SK-N-SH treated with all-trans-retinoic acid at 6 μM for 48 hours (cell line): Measurements from ENCODE around the gene RNF169.
"Not testable (repeated sequence)": the region's sequence is repeated elsewhere in the genome, so short reads cannot be mapped to it uniquely, and the experiment has no call there.

Experiments
- ATAC-seq: fragments of 200-7000 bp; cut with Tn5 transposase; 3 replicates; pipeline ENCODE4 v1.9.1; 2020; ENCODE audit warnings: mild to moderate bottlenecking, moderate library complexity
- ARNTL ChIP-seq: fragments of 450-650 bp; formaldehyde crosslinking; IDR thresholded peaks from 2 replicates; pipeline ENCODE4 v1.5.0; 2020; ENCODE audit warnings: low read depth, mild to moderate bottlenecking, moderate library complexity, borderline replicate concordance
- BACH2 ChIP-seq: fragments of 250-450 bp; sonication (Bioruptor Pico); IDR thresholded peaks from 2 replicates; pipeline ENCODE4 v1.9.0; 2021; ENCODE audit warnings: mild to moderate bottlenecking, borderline replicate concordance
- CREB5 ChIP-seq: fragments of 250-450 bp; sonication (Bioruptor Pico); IDR thresholded peaks from 2 replicates; pipeline ENCODE4 v1.5.1; 2020; ENCODE audit warnings: low read depth, mild to moderate bottlenecking, moderate library complexity
- CSDC2 ChIP-seq: fragments of 250-450 bp; sonication (Bioruptor Pico); IDR thresholded peaks from 2 replicates; pipeline ENCODE4 v1.5.0; 2020; ENCODE audit warnings: mild to moderate bottlenecking, moderate library complexity
- CSRNP3 ChIP-seq: fragments of 250-450 bp; sonication (Bioruptor Pico); IDR thresholded peaks from 2 replicates; pipeline ENCODE4 v1.5.1; 2021; ENCODE audit warnings: mild to moderate bottlenecking, moderate library complexity
- GLIS3 ChIP-seq: fragments of 250-450 bp; sonication (Bioruptor Pico); IDR thresholded peaks from 2 replicates; pipeline ENCODE4 v1.5.0; 2020; ENCODE audit warnings: mild to moderate bottlenecking, moderate library complexity
- ISL1 ChIP-seq: fragments of 250-450 bp; sonication (Bioruptor Pico); IDR thresholded peaks from 2 replicates; pipeline ENCODE4 v2.1.2; 2022; ENCODE audit warnings: mild to moderate bottlenecking, moderate library complexity
- OSR1 ChIP-seq: fragments of 250-450 bp; sonication (Bioruptor Pico); IDR thresholded peaks from 2 replicates; pipeline ENCODE4 v1.8.0; 2022; ENCODE audit warnings: moderate library complexity, mild to moderate bottlenecking, inconsistent platforms
- PATZ1 ChIP-seq: fragments of 250-450 bp; sonication (Bioruptor Pico); IDR thresholded peaks from 2 replicates; pipeline ENCODE4 v1.8.0; 2020; ENCODE audit warnings: mild to moderate bottlenecking, moderate library complexity, borderline replicate concordance
- POU6F1 ChIP-seq: fragments of 250-450 bp; sonication (Bioruptor Pico); IDR thresholded peaks from 2 replicates; pipeline ENCODE4 v1.8.0; 2021; ENCODE audit warnings: low read depth, mild to moderate bottlenecking, moderate library complexity, borderline replicate concordance
- PPARA ChIP-seq: fragments of 250-450 bp; sonication (Bioruptor Pico); IDR thresholded peaks from 2 replicates; pipeline ENCODE4 v1.5.0; 2020; ENCODE audit warnings: mild to moderate bottlenecking, borderline replicate concordance
- RARB ChIP-seq: fragments of 250-450 bp; sonication (Bioruptor Pico); IDR thresholded peaks from 2 replicates; pipeline ENCODE4 v1.8.0; 2021; ENCODE audit warnings: mild to moderate bottlenecking, moderate library complexity
- SNAI2 ChIP-seq: fragments of 250-450 bp; sonication (Bioruptor Pico); IDR thresholded peaks from 2 replicates; pipeline ENCODE4 v1.5.0; 2020; ENCODE audit warnings: mild to moderate bottlenecking, moderate library complexity
- TCF4 ChIP-seq: fragments of 250-450 bp; sonication (Bioruptor Pico); IDR thresholded peaks from 2 replicates; pipeline ENCODE4 v1.8.0; 2021; ENCODE audit warnings: mild to moderate bottlenecking, moderate library complexity, borderline replicate concordance
- TOX ChIP-seq: fragments of 250-450 bp; sonication (Bioruptor Pico); IDR thresholded peaks from 2 replicates; pipeline ENCODE4 v1.8.0; 2021; ENCODE audit warnings: mild to moderate bottlenecking, moderate library complexity, borderline replicate concordance
- ZC3H10 ChIP-seq: fragments of 250-450 bp; sonication (Bioruptor Pico); IDR thresholded peaks from 2 replicates; pipeline ENCODE4 v1.5.1; 2021; ENCODE audit warnings: mild to moderate bottlenecking, moderate library complexity
- ZFP3 ChIP-seq: fragments of 250-450 bp; sonication (Bioruptor Pico); IDR thresholded peaks from 2 replicates; pipeline ENCODE4 v1.5.0; 2020; ENCODE audit warnings: mild to moderate bottlenecking, moderate library complexity
- ZFP30 ChIP-seq: fragments of 450-650 bp; formaldehyde crosslinking; IDR thresholded peaks from 2 replicates; pipeline ENCODE4 v1.5.0; 2022; ENCODE audit warnings: mild to moderate bottlenecking, moderate library complexity
- ZNF565 ChIP-seq: fragments of 450-650 bp; formaldehyde crosslinking; conservative IDR thresholded peaks from 2 replicates; pipeline ENCODE4 v1.5.0; 2020; ENCODE audit warnings: low read depth, mild to moderate bottlenecking, moderate library complexity
- ZNF70 ChIP-seq: fragments of 450-650 bp; formaldehyde crosslinking; IDR thresholded peaks from 2 replicates; pipeline ENCODE4 v1.5.0; 2020; ENCODE audit warnings: mild to moderate bottlenecking, moderate library complexity
- ZNF8 ChIP-seq: fragments of 450-650 bp; formaldehyde crosslinking; IDR thresholded peaks from 2 replicates; pipeline ENCODE4 v1.5.0; 2020; ENCODE audit warnings: mild to moderate bottlenecking, moderate library complexity

The RNF169 gene

GRCh38 chr11:74756571-74756970 is 7.9 kb downstream of the RNF169 start (continued):
- TF ChIP-seq PATZ1 (CRISPR knock-in tag) (no peak), ZNF8 (CRISPR knock-in tag) (no peak), BACH2 (CRISPR knock-in tag) (no peak), ZFP3 (no peak), ZC3H10 (no peak), POU6F1 (CRISPR knock-in tag) (no peak), TOX (CRISPR knock-in tag) (no peak), ARNTL (no peak), PPARA (CRISPR knock-in tag) (no peak)

GRCh38 chr11:74766905-74767304 is 18.3 kb downstream of the RNF169 start:
- no peak for TF ChIP-seq TOX (CRISPR knock-in tag)
- TF ChIP-seq CSRNP3 (CRISPR knock-in tag) = no peak
- TF ChIP-seq BACH2 (CRISPR knock-in tag) = no peak
- no peak for TF ChIP-seq GLIS3 (CRISPR knock-in tag)
- no peak for TF ChIP-seq SNAI2 (CRISPR knock-in tag)
- TF ChIP-seq ZNF70 (CRISPR knock-in tag) = no peak
- TF ChIP-seq ZFP3 = no peak
- TF ChIP-seq ZFP30 (CRISPR knock-in tag) = no peak
- TF ChIP-seq ISL1 (CRISPR knock-in tag) = no peak
- TF ChIP-seq ZNF565 (CRISPR knock-in tag) = no peak
- no peak for TF ChIP-seq CREB5 (CRISPR knock-in tag)
- TF ChIP-seq PATZ1 (CRISPR knock-in tag) = no peak
- ATAC-seq = no peak

GRCh38 chr11:74768172-74768651 is 19.6 kb downstream of the RNF169 start:
- ATAC-seq = not testable (repeated sequence)

- no peak for TF ChIP-seq OSR1 (CRISPR knock-in tag)
- no peak for TF ChIP-seq CREB5 (CRISPR knock-in tag)
- TF ChIP-seq ZFP30 (CRISPR knock-in tag) = no peak
- TF ChIP-seq GLIS3 (CRISPR knock-in tag) = no peak
- no peak for TF ChIP-seq TCF4
- no peak for TF ChIP-seq BACH2 (CRISPR knock-in tag)
- TF ChIP-seq CSDC2 (CRISPR knock-in tag) = no peak
- TF ChIP-seq RARB (CRISPR knock-in tag) = no peak
- TF ChIP-seq, all 23 proteins: peak for 0
- no peak for ATAC-seq
Measured at GRCh38 chr11:74769055-74769707, 20.5 kb downstream of the RNF169 start.
